ENCODE measurements around the gene SPRR2E.

GRCh38 chr1:153049211-153049610 is 45.1 kb downstream of the SPRR2E start:
- TF ChIP-seq EZH2 (IDR thresholded peaks at IDR 0.05), result no peak
- TF ChIP-seq POLR2AphosphoS5 (IDR thresholded peaks at IDR 0.05; ENCODE audit: borderline replicate concordance, low read depth, low read length), result no peak
- TF ChIP-seq FOXP2 (optimal IDR thresholded peaks at IDR 0.05; ENCODE audit: control extremely low read depth, extremely low read length, insufficient read depth), result no peak
